IMR-90 (cell line): ENCODE data around the gene CASZ1. TPM values are rescaled to one million over a fixed set of nuclear protein-coding genes. Genes with fewer than 3 reads are reported as not detected.

Source experiments
- ATAC-seq: fragments of 200-7000 bp; cut with Tn5 transposase; 2 replicates; pipeline ENCODE4 v1.9.1; 2020; ENCODE audit warnings: low read depth, mild to moderate bottlenecking, moderate library complexity
- BruUV-seq: library from RNA; stranded (reverse); fragments of 400-500 nt; replicated peaks from 2 replicates; lab custom pipeline; 2021; lab: Mats Ljungman, UMichigan
- CTCF ChIA-PET: fragments of 300-600 bp; formaldehyde crosslinking; extraction: SDS; loops from one replicate; lab custom pipeline; 2021; ENCODE audit warnings: antibody characterized with exemption; lab: Yijun Ruan, JAX
- POLR2A ChIA-PET: fragments of 300-600 bp; sonication (Branson Sonifier 250); formaldehyde crosslinking; loops from one replicate; lab custom pipeline; 2022; ENCODE audit warnings: antibody characterized with exemption; ENCODE audit not compliant: unreplicated experiment; lab: Charles Lee
- DNase-seq: peaks from one replicate; pipeline ENCODE4 v3.0.0; 2013
- H2AFZ ChIP-seq: replicated peaks from 2 replicates; pipeline ENCODE3; 2013; ENCODE audit warnings: low read length, mild to moderate bottlenecking; ENCODE audit not compliant: poor library complexity
- H2AK5ac ChIP-seq: 2 replicates; pipeline ENCODE4 v1.6.1; 2013; ENCODE audit warnings: low read depth, low read length, inconsistent platforms
- H2AK9ac ChIP-seq: replicated peaks from 2 replicates; pipeline ENCODE3; 2013; ENCODE audit warnings: mild to moderate bottlenecking, low read depth, low read length, moderate library complexity; ENCODE audit not compliant: poor library complexity
- H2BK120ac ChIP-seq: 2 replicates; pipeline ENCODE4 v1.6.1; 2013; ENCODE audit warnings: low read depth, low read length, inconsistent platforms
- H2BK15ac ChIP-seq: 3 replicates; pipeline ENCODE4 v1.6.1; 2013; ENCODE audit warnings: low read depth, low read length, inconsistent platforms
- H2BK20ac ChIP-seq: 2 replicates; pipeline ENCODE4 v1.6.1; 2013; ENCODE audit warnings: low read depth, mild to moderate bottlenecking, inconsistent platforms, low read length, moderate library complexity
- H2BK5ac ChIP-seq: 2 replicates; pipeline ENCODE4 v1.6.1; 2013; ENCODE audit warnings: mild to moderate bottlenecking, low read depth, low read length, inconsistent platforms; ENCODE audit not compliant: poor library complexity, severe bottlenecking
- H3K14ac ChIP-seq: replicated peaks from 2 replicates; pipeline ENCODE4 v1.6.1; 2013; ENCODE audit warnings: low read depth, low read length, inconsistent platforms
- H3K18ac ChIP-seq: 2 replicates; pipeline ENCODE4 v1.6.1; 2013; ENCODE audit warnings: low read depth, low read length, control low read depth
- H3K23ac ChIP-seq: 2 replicates; pipeline ENCODE4 v1.6.1; 2013; ENCODE audit warnings: low read depth, low read length, inconsistent platforms
- H3K27ac ChIP-seq: 2 replicates; pipeline ENCODE4 v1.5.1; 2013; ENCODE audit warnings: mild to moderate bottlenecking, control low read depth, low read length; ENCODE audit not compliant: insufficient read depth
- H3K27me3 ChIP-seq: 2 replicates; pipeline ENCODE4 v1.6.1; 2013; ENCODE audit warnings: low read length; ENCODE audit not compliant: control insufficient read depth, insufficient read depth
- H3K36me3 ChIP-seq: 2 replicates; pipeline ENCODE4 v1.6.1; 2013; ENCODE audit warnings: low read length, mixed read lengths; ENCODE audit not compliant: control insufficient read depth, insufficient read depth
- H3K4ac ChIP-seq: 2 replicates; pipeline ENCODE4 v1.6.1; 2013; ENCODE audit warnings: low read depth, low read length, inconsistent platforms
- H3K4me1 ChIP-seq: 2 replicates; pipeline ENCODE4 v1.6.1; 2013; ENCODE audit warnings: low read length, mixed read lengths; ENCODE audit not compliant: control insufficient read depth, insufficient read depth
- H3K4me2 ChIP-seq: 2 replicates; pipeline ENCODE4 v1.6.1; 2013; ENCODE audit warnings: low read depth, mild to moderate bottlenecking, control low read depth, low read length, moderate library complexity
- H3K4me3 ChIP-seq: 2 replicates; pipeline ENCODE4 v1.5.1; 2013; ENCODE audit warnings: low read depth, mild to moderate bottlenecking, control low read depth, low read length, moderate library complexity; ENCODE audit not compliant: insufficient read depth
- H3K56ac ChIP-seq: 2 replicates; pipeline ENCODE4 v1.6.1; 2013; ENCODE audit warnings: low read length, inconsistent platforms; ENCODE audit not compliant: insufficient read depth; ENCODE audit errors: extremely low read depth
- H3K79me1 ChIP-seq, 2 experiments: 2 replicates each; pipeline ENCODE4 v1.6.1; 2013; ENCODE audit warnings: low read length in 2 of 2, inconsistent platforms in 1 of 2, low read depth in 1 of 2
- H3K9ac ChIP-seq: 2 replicates; pipeline ENCODE4 v1.6.1; 2013; ENCODE audit warnings: low read depth, low read length, control low read depth
- H3K9me1 ChIP-seq: 2 replicates; pipeline ENCODE4 v1.6.1; 2013; ENCODE audit warnings: low read length, inconsistent platforms; ENCODE audit not compliant: insufficient read depth
- H3K9me3 ChIP-seq: 2 replicates; pipeline ENCODE4 v1.6.1; 2013; ENCODE audit warnings: low read length; ENCODE audit not compliant: control insufficient read depth, insufficient read depth
- H4K20me1 ChIP-seq: 2 replicates; pipeline ENCODE4 v1.6.1; 2013; ENCODE audit warnings: low read length, inconsistent platforms; ENCODE audit not compliant: insufficient read depth
- H4K5ac ChIP-seq: 2 replicates; pipeline ENCODE4 v1.6.1; 2013; ENCODE audit warnings: mild to moderate bottlenecking, low read depth, low read length, control low read depth
- H4K8ac ChIP-seq, 2 experiments: 2 replicates each; pipeline ENCODE4 v1.6.1; 2013; ENCODE audit warnings: low read depth in 2 of 2, low read length in 2 of 2, control low read depth in 1 of 2, inconsistent platforms in 1 of 2
- H4K91ac ChIP-seq: 2 replicates; pipeline ENCODE4 v1.6.1; 2013; ENCODE audit warnings: low read depth, low read length, inconsistent platforms; ENCODE audit not compliant: insufficient read depth
- BHLHE40 ChIP-seq: fragments of 150-350 bp; IDR thresholded peaks from 2 replicates; pipeline ENCODE4 v1.6.1; 2016; ENCODE audit warnings: mild to moderate bottlenecking, low read depth, low read length
- CEBPB ChIP-seq: IDR thresholded peaks from 2 replicates; pipeline ENCODE4 v1.6.1; 2012; ENCODE audit warnings: low read depth, low read length, improper control_type of control experiment
- CHD1 ChIP-seq: IDR thresholded peaks from 2 replicates; pipeline ENCODE4 v1.6.1; 2012; ENCODE audit warnings: low read depth, low read length, improper control_type of control experiment
- FOS ChIP-seq: fragments of 150-350 bp; IDR thresholded peaks from 2 replicates; pipeline ENCODE4 v1.6.1; 2016; ENCODE audit warnings: low read depth, low read length
- MAFK ChIP-seq: IDR thresholded peaks from 2 replicates; pipeline ENCODE4 v1.6.1; 2012; ENCODE audit warnings: low read depth, low read length, improper control_type of control experiment
- MAZ ChIP-seq: IDR thresholded peaks from 2 replicates; pipeline ENCODE4 v1.6.1; 2012; ENCODE audit warnings: low read depth, mild to moderate bottlenecking, low read length, improper control_type of control experiment, moderate library complexity, borderline replicate concordance
- MXI1 ChIP-seq: IDR thresholded peaks from 2 replicates; pipeline ENCODE4 v1.6.1; 2012; ENCODE audit warnings: low read depth, mild to moderate bottlenecking, low read length, moderate library complexity, borderline replicate concordance
- NFE2L2 ChIP-seq: fragments of 150-350 bp; IDR thresholded peaks from 2 replicates; pipeline ENCODE4 v1.6.1; 2016; ENCODE audit warnings: low read depth, mild to moderate bottlenecking, low read length
- POLR2A ChIP-seq: IDR thresholded peaks from 2 replicates; pipeline ENCODE4 v1.6.1; 2012; ENCODE audit warnings: mild to moderate bottlenecking, low read depth, low read length
- RAD21 ChIP-seq: IDR thresholded peaks from 2 replicates; pipeline ENCODE4 v1.6.1; 2012; ENCODE audit warnings: low read length, improper control_type of control experiment
- RCOR1 ChIP-seq: IDR thresholded peaks from 2 replicates; pipeline ENCODE4 v1.6.1; 2012; ENCODE audit warnings: mild to moderate bottlenecking, low read length, improper control_type of control experiment; ENCODE audit not compliant: insufficient replicate concordance
- RFX5 ChIP-seq: IDR thresholded peaks from 2 replicates; pipeline ENCODE4 v1.8.0; 2012; ENCODE audit warnings: low read depth, mild to moderate bottlenecking, low read length, moderate library complexity
- SMC3 ChIP-seq: fragments of 150-350 bp; IDR thresholded peaks from 2 replicates; pipeline ENCODE4 v1.6.1; 2016; ENCODE audit warnings: low read depth, mild to moderate bottlenecking, antibody characterized with exemption, low read length, moderate library complexity
- WGBS, 2 experiments: methylation state at CpG; one replicate each; pipeline versions ENCODE4 v1.1.5 to v1.1.7; 2013; ENCODE audit warnings: missing lambda C conversion rate in 2 of 2; ENCODE audit not compliant: insufficient read length in 1 of 2; ENCODE audit errors: extremely low coverage in 2 of 2; 5-methylcytosine and 5-hydroxymethylcytosine counted together
- dilution Hi-C: fragments of 300-500 bp; cut with HindIII; formaldehyde crosslinking; loops from one replicate; pipeline ENCODE4 v1.14.3; 2018; ENCODE audit warnings: low sequenced_read_pairs; ENCODE audit not compliant: unreplicated experiment
- in situ Hi-C: fragments of 300-500 bp; cut with MboI; formaldehyde crosslinking; loops from 3 replicates; pipeline ENCODE4 v1.14.3; 2019; ENCODE audit warnings: low sequenced_read_pairs, inconsistent platforms, mixed read lengths
- intact Hi-C: fragments of 100-400 bp; cut with micrococcal nuclease; formaldehyde crosslinking; loops from 2 replicates; pipeline ENCODE4 v1.10.0; 2022
- polyA plus RNA-seq, 3 experiments: library from polyadenylated mRNA; depleted of rRNA; stranded (reverse); fragments of >200 nt; gene quantifications; 2 replicates each; pipeline ENCODE4 v1.2.3, GENCODE V29; 2012; ENCODE audit warnings: low replicate concordance in 1 of 3
- total RNA-seq: library from RNA; depleted of rRNA; stranded (reverse); fragments of >200 nt; gene quantifications from 2 replicates; pipeline ENCODE4 v1.2.3, GENCODE V29; 2012
- TF ChIP-seq, protein P1 (sequence below): conservative IDR thresholded peaks from 2 replicates; pipeline ENCODE4 v1.5.1; 2012; ENCODE audit warnings: mild to moderate bottlenecking, low read depth, low read length, improper control_type of control experiment
- TF ChIP-seq, protein P2 (sequence below): fragments of 150-350 bp; IDR thresholded peaks from 2 replicates; pipeline ENCODE4 v1.6.1; 2016; ENCODE audit warnings: low read depth, mild to moderate bottlenecking, low read length, moderate library complexity, borderline replicate concordance

The CASZ1 gene
- total and polyA plus RNA-seq, 2 of the 4 experiments (the other 2 are of a cell fraction) = 0.18 to 0.24 TPM

DNA sequence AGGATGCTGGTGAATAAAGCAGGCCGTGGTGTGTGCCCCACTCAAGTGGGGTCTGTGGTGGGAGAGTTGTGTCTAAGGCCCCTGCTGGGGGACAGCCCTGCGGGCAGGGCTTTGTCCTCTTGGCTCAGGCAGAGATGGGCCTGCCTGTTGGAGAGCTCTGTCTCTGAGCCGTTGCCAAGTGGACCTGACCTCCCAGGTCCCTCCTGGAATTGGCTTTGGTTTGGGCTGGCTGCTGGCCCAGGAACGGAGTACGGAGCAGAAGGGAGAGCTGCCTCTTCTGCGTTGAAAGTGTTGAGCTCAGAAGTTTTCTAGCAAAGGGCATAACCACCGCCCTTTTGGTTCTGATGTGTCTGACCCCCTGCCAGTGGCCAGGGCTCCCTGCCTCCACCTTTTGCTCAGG, 167.8 kb downstream of the CASZ1 start:
- Histone ChIP-seq H2BK5ac (no peak overlapping the region), H3K23ac (no peak overlapping the region), H4K8ac (no peak overlapping the region), H2AK5ac (no peak overlapping the region), H4K91ac (no peak overlapping the region), H3K36me3 (peaks cover 22% of the 10 kb centered on the region), H3K9me3 (no peaks in the 10 kb centered on the region), H2BK20ac (no peak overlapping the region), H3K56ac (no peak overlapping the region), H3K4me2 (no peak overlapping the region), H2AK9ac (peak overlapping the region; percentile 44), H3K18ac (no peak overlapping the region), H3K4ac (no peak overlapping the region), H3K4me3 (no peak overlapping the region), H2AFZ (no peak overlapping the region), H3K9ac (no peak overlapping the region), H3K14ac (no peak overlapping the region), H2BK120ac (no peak overlapping the region), H3K27ac (no peak overlapping the region), H3K4me1 (peaks cover 6% of the 10 kb centered on the region; the same call in 1 of the 2 replicates), H2BK15ac (no peak overlapping the region), H3K9me1 (peaks cover 2% of the 10 kb centered on the region; the same call in 1 of the 2 replicates), H4K5ac (no peak overlapping the region), H4K20me1 (no peaks in the 10 kb centered on the region), H3K79me1 (no peaks in the 10 kb centered on the region), H3K27me3 (no peaks in the 10 kb centered on the region)
- TF ChIP-seq FOS (no peak), MAZ (no peak), CEBPB (no peak), RCOR1 (no peak), MAFK (no peak), NFE2L2 (no peak), POLR2A (no peak), BHLHE40 (no peak), SMC3 (no peak), RFX5 (no peak), CHD1 (no peak), MXI1 (no peak), RAD21 (no peak)
- TF ChIP-seq, protein P1, sequence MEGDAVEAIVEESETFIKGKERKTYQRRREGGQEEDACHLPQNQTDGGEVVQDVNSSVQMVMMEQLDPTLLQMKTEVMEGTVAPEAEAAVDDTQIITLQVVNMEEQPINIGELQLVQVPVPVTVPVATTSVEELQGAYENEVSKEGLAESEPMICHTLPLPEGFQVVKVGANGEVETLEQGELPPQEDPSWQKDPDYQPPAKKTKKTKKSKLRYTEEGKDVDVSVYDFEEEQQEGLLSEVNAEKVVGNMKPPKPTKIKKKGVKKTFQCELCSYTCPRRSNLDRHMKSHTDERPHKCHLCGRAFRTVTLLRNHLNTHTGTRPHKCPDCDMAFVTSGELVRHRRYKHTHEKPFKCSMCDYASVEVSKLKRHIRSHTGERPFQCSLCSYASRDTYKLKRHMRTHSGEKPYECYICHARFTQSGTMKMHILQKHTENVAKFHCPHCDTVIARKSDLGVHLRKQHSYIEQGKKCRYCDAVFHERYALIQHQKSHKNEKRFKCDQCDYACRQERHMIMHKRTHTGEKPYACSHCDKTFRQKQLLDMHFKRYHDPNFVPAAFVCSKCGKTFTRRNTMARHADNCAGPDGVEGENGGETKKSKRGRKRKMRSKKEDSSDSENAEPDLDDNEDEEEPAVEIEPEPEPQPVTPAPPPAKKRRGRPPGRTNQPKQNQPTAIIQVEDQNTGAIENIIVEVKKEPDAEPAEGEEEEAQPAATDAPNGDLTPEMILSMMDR = no peak
- TF ChIP-seq, protein P2, sequence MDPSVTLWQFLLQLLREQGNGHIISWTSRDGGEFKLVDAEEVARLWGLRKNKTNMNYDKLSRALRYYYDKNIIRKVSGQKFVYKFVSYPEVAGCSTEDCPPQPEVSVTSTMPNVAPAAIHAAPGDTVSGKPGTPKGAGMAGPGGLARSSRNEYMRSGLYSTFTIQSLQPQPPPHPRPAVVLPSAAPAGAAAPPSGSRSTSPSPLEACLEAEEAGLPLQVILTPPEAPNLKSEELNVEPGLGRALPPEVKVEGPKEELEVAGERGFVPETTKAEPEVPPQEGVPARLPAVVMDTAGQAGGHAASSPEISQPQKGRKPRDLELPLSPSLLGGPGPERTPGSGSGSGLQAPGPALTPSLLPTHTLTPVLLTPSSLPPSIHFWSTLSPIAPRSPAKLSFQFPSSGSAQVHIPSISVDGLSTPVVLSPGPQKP = no peak
- intact Hi-C loops (no loop called here), in situ Hi-C loops (no loop called here), dilution Hi-C loops (no loop called here)
- ChIA-PET CTCF (no interaction called here), POLR2A (no interaction called here)
- DNase-seq (peak; percentile 40), ATAC-seq (no peak)
- 42% methylated on average over 5 of the region's 7 CpGs; no CpG with 5 or more reads in 1 of the 2 experiments for WGBS, 2 experiments
- no TSS peak for BruUV-seq
